ENCODE measurements around the gene SUMO3.
A peak's percentile ranks its signal among the peaks of the same experiment; 100 is the strongest.

The SUMO3 gene

DNA sequence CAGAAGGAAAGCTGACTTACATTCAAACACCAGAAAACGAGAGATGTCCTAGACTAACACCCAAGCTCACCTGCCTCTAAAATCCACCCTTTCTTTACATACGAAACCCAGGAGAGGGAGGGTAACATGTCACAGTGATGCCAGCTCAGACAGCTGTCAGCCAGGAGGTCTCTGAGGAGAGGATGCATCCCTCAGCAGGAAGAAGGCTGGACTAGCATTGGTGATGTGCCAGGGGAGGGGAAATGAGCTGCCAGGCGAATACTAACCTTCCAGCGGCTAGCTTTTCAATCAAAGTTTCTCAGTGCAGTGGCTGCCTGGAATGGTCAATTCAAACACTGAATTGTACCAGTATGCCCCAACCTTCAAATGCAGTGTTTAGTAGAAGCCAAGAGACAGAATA lies 12.6 kb downstream of the SUMO3 start:
- H3K27me3 ChIP-seq (ENCODE audit: insufficient read depth, poor library complexity, severe bottlenecking) = no peaks in the 10 kb centered on the region
- no peak for DNase-seq (ENCODE audit: low spot score)
- no peak overlapping the region for H3K4me3 ChIP-seq (ENCODE audit: severe bottlenecking)
- H3K4me1 ChIP-seq (ENCODE audit: insufficient read depth, poor library complexity, severe bottlenecking) = peaks cover 4% of the 10 kb centered on the region
- no peaks in the 10 kb centered on the region for H3K9me3 ChIP-seq (ENCODE audit: severe bottlenecking)
- no peak for ATAC-seq (ENCODE audit: low read depth)
- H3K27ac ChIP-seq (ENCODE audit: poor library complexity, severe bottlenecking) = no peak overlapping the region
- TF ChIP-seq, protein P1, sequence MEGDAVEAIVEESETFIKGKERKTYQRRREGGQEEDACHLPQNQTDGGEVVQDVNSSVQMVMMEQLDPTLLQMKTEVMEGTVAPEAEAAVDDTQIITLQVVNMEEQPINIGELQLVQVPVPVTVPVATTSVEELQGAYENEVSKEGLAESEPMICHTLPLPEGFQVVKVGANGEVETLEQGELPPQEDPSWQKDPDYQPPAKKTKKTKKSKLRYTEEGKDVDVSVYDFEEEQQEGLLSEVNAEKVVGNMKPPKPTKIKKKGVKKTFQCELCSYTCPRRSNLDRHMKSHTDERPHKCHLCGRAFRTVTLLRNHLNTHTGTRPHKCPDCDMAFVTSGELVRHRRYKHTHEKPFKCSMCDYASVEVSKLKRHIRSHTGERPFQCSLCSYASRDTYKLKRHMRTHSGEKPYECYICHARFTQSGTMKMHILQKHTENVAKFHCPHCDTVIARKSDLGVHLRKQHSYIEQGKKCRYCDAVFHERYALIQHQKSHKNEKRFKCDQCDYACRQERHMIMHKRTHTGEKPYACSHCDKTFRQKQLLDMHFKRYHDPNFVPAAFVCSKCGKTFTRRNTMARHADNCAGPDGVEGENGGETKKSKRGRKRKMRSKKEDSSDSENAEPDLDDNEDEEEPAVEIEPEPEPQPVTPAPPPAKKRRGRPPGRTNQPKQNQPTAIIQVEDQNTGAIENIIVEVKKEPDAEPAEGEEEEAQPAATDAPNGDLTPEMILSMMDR (IDR thresholded peaks at IDR 0.05; ENCODE audit: poor library complexity, severe bottlenecking) = no peak
- peaks cover 78% of the 10 kb centered on the region for H3K36me3 ChIP-seq (ENCODE audit: low read depth)

DNA sequence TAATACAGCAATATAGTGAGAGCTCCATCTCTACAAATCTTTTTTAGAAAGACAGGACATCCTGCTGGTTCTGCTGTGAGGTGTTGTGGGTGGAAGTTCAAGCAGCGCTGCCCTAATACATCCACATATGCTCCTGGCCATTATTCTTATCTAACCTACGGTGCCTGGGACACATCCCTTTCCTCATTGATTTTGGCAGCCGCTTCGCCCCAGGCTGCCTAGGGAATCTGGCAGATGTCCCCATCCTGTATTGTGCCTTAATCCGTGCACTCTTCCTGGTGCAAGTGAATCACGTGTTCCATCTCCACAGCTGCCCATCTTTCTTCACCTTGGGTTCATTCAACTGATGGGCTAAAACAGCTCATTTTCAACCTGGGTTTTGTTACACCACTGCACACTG lies 13.1 kb downstream of the SUMO3 start:
- Histone ChIP-seq H3K9me3 (ENCODE audit: severe bottlenecking) (no peaks in the 10 kb centered on the region), H3K27ac (ENCODE audit: poor library complexity, severe bottlenecking) (no peak overlapping the region), H3K4me1 (ENCODE audit: insufficient read depth, poor library complexity, severe bottlenecking) (peaks cover 8% of the 10 kb centered on the region), H3K36me3 (ENCODE audit: low read depth) (peaks cover 78% of the 10 kb centered on the region), H3K27me3 (ENCODE audit: insufficient read depth, poor library complexity, severe bottlenecking) (no peaks in the 10 kb centered on the region), H3K4me3 (ENCODE audit: severe bottlenecking) (no peak overlapping the region)
- ATAC-seq (ENCODE audit: low read depth) (no peak), DNase-seq (ENCODE audit: low spot score) (no peak)
- TF ChIP-seq, protein P1 (IDR thresholded peaks at IDR 0.05; ENCODE audit: poor library complexity, severe bottlenecking) = no peak

DNA sequence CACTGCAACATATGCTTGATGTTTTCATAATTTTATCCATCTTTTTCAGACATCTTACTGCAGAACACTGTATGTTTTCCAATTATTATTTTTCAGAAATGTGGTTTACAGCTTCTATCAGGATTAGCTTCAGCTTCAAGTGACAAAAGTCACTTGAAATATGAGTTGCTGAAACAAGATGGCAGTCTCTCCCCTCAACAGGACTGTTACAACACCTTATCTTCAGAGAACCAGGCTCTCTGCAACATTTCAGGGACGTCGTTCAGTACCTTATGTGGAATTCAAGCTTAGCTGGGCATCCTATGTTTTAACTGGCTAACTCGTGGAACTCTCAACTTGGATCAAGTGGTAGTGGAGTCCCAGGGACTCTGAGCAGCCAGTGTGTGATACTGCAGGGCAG lies 14.2 kb downstream of the SUMO3 start:
- H3K27me3 ChIP-seq (ENCODE audit: insufficient read depth, poor library complexity, severe bottlenecking) = no peaks in the 10 kb centered on the region
- no peak overlapping the region for H3K4me3 ChIP-seq (ENCODE audit: severe bottlenecking)
- peaks cover 78% of the 10 kb centered on the region for H3K36me3 ChIP-seq (ENCODE audit: low read depth)
- no peak overlapping the region for H3K27ac ChIP-seq (ENCODE audit: poor library complexity, severe bottlenecking)
- peaks cover 11% of the 10 kb centered on the region for H3K4me1 ChIP-seq (ENCODE audit: insufficient read depth, poor library complexity, severe bottlenecking)
- DNase-seq (ENCODE audit: low spot score) (no peak), ATAC-seq (ENCODE audit: low read depth) (no peak)
- TF ChIP-seq, protein P1 (IDR thresholded peaks at IDR 0.05; ENCODE audit: poor library complexity, severe bottlenecking) = no peak
- no peaks in the 10 kb centered on the region for H3K9me3 ChIP-seq (ENCODE audit: severe bottlenecking)

DNA sequence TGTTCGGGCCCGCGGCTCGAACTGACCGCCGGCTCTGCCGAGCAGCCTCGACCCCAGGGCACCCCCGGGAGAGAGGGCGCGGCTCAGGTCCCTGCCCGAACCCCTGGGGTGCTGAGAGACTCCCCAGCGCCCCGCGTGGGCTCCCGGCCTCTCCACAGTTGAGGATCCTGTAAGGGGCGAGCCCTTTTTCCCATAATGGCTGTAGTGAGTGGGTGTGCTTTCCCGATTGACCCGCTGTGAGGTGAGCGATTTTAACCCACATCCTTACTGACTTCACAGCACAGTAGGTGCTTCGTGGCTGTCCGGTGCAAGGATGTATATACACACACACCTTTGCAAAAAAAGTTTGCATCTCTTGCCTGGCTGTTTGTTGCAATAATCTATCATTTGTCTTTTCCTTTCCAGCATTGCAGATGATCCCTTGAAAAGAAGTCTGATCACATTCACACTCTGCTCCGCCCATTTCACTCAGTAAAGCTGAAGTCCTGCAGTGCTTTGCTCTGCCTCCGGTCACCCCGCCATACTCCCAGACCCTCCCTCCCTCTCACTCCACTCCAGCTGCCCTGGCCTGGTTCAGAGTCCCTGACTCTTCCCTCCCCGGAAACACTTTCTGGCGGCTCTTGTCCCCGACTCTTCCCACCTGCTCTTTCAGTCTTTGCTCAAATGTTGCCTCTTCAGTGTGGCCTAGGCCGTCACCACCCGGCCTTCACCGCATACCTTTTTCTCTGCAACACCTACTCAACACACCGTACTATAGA lies 15.3 kb downstream of the SUMO3 start:
- ATAC-seq (ENCODE audit: low read depth) = peak; percentile 20
- Histone ChIP-seq H3K36me3 (ENCODE audit: low read depth) (peaks cover 77% of the 10 kb centered on the region), H3K9me3 (ENCODE audit: severe bottlenecking) (no peaks in the 10 kb centered on the region), H3K27me3 (ENCODE audit: insufficient read depth, poor library complexity, severe bottlenecking) (no peaks in the 10 kb centered on the region), H3K4me1 (ENCODE audit: insufficient read depth, poor library complexity, severe bottlenecking) (peaks cover 11% of the 10 kb centered on the region), H3K27ac (ENCODE audit: poor library complexity, severe bottlenecking) (peak overlapping the region; percentile 57), H3K4me3 (ENCODE audit: severe bottlenecking) (peak overlapping the region; percentile 88)
- no peak for DNase-seq (ENCODE audit: low spot score)
- TF ChIP-seq, protein P1 (IDR thresholded peaks at IDR 0.05; ENCODE audit: poor library complexity, severe bottlenecking) = no peak
